NCI-H187 (cell line): ENCODE data around the gene KLHL29.

ENCODE experiments used
- DNase-seq, 2 experiments: peaks; one replicate each; lab custom pipeline; 2025; lab: John Stamatoyannopoulos, UW

KLHL29 gene

DNA sequence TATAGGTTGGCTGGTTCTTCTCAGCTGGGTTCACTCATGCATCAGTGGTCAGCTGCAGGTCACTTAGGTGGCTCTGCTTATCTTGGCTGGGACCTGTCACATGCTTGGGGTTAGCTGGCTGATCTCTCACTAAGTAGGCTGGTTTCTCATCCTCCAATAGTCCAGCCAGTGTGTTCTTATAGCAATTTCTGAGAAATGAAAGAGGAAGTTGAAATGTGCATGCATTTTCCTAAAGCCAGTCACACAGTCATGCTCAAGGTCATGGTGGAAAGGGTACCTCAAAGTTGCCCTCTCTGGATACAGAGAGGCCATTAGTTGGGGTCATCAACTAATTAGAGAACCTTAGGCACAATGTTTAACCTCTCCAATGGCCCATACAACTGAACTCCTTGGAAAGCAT, 64.4 kb downstream of the KLHL29 start:
- DNase-seq, result no peak

DNA sequence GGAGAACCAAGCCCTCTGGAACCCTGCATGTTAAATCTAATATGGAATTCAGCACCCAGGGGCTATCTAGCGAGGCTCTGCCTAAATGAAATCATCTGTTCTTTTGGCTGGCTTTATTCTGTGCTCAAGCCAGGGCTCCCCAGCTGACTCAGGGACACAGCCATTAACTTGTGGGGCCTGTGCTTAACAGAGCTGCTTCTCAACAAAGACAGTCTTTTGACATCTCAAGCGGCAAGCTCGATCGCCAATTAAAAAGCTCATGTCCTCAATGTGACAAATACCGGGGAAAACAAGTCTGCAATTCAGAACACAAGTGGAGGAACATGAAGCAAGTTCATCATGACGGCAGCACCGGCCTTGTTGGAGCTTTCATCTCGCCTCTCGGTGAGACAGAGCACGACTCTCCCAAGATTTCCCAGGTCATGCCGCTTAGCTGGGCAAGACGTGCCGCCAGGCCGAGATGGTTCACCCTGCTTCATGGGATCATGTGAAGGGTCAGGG, 64.9 kb downstream of the KLHL29 start:
- no peak for DNase-seq

GRCh38 chr2:23452372-23452771, 67.4 kb downstream of the KLHL29 start:
- DNase-seq, result no peak

DNA sequence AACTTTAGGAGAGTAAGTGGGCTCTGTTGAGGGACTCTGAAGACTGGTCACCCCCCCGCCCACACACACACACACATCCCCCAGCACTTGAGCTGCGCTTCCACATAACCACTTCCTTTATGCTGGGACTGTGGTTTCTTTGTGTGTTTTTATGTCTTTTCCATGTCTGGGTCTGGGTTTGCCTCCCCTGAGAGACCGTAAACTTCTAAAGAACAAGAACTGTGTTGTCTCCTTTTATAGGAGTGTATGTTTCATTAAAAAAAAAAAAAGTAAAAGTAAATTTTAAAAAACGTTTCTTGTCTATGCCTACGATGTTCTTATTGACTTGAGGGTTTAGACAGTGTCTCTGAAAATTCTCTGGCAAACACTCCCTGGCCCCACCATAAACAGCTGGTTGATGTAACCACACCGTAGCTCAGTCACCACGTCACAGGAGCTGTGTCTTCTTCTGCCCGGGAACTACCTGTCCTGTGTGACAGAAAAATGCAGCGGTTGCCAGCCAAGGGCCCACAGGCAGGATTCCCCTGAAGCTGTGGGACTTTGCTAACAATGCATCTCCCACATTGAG, 68.0 kb downstream of the KLHL29 start:
- no peak for DNase-seq

- no peak for DNase-seq
These were observed 68.5 kb downstream of the KLHL29 start for GRCh38 chr2:23453432-23453831.

DNA sequence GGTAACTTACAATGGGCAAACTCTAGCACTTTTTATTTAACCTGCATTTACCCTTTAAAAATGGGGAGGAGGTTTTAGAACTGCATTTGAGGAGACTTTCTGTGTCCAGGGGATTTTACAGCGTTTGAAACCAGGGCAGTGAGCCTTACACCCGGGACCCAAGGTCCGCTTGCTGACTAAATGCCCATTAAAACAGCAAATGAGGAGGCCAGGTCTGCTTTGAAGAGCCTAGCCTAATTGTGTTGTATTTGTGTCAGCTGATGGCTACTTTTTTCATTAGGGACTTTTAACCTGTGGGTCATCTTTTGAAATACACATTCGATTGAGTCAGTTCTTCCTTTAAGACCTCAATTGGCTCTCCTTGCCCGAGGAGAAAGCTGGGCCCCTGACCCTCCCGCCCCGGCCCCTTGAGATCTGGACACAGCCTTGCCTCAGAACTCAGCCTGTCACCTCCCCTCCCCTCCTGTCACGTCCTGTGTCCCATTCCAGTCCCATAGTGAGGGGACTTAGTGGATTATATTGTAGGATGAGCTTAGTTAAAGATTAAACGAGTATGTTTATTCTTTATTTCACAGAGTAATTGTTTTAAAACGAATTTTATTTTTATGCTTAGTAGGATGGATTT, 69.0 kb downstream of the KLHL29 start:
- DNase-seq, result no peak

DNA sequence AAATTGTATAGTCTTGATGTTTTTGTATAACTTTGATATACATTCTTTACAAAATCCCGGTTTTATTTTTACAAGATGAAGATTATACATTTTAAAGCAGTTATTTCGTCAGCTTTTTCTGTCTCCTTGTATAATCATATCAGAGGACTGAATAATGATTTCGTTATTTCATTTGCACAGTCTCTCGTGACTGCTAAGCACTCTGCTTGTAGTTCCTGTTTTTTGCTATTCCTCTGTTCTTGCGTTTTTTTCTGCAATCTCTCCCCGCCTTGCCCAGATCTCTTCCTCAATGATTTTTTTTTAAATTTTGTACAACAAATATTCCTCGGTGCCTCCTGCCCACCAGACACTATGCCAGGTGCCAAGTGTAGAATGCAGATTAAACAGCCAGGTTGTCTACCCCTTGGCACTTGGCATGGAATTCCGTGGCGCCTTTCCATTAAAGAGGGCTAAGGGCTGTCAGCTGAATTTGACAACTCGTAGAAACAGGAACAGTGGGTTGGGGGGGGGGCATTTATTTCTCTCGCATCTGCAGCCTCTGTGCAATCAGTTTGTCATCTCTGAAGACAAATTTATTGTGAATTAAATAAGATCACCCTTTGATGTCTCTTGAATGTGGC, 69.6 kb downstream of the KLHL29 start:
- no peak for DNase-seq

DNA sequence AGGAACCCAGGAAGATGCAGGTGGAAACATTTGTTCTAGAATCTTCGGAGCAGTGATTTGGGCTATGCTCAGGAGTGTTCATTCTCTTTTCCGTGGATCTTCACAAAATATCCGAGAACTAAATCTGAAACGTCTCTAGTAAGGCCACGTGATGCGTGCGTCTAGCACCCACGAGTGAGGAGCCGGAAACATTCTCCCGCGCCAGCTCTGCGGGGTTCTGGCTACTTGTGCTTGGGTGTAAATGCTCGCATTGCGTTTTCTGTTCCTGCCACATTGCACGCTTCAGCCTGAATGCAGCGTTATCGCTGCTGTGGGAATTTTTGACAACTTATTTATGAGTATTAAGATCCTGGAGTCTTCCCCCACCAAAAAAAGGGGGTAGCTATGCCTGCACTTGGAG, 71.4 kb downstream of the KLHL29 start:
- DNase-seq, result no peak

DNA sequence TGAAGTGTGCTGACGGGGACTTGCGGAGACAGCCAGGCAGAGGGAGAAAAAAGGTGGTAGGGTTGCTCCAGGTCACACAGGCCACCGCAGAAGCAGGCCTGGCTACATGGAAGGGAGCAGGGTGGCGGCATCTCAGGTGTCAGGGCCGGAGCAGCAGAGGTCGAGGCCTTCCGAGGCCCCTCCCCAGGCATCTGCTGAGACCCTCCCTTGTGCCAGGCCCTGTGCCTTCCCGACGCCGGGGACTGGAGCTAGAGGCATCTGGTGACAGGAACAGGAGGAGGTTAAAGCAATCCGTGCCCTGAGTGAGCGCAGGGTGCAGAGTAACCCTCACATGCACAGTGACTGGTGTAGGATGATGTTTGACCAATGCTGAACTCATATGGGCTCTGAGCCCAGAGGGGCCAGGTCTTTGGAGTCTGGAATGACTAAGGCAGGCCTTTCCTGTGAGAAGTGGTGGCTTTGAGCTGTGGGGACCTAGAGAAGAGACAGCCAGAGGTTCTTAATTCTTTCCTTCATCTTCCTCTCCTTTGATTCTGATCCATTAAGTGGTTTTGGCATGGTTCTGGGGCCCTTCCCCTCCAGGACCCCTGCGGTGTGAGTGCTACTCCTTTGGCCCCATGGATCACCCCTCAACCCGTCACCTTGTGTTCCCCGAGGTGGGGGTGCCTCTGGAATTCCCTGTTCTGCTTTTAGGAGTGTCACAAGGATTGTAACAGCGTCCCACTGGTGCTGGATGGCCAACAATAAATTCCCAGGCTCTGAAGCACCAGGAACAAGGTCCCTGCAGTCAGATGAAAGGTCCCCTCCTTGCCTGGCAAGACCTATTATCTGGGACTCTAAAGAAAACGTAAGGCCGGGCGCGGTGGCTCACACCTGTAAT, 72.1 kb downstream of the KLHL29 start:
- DNase-seq, result no peak

DNA sequence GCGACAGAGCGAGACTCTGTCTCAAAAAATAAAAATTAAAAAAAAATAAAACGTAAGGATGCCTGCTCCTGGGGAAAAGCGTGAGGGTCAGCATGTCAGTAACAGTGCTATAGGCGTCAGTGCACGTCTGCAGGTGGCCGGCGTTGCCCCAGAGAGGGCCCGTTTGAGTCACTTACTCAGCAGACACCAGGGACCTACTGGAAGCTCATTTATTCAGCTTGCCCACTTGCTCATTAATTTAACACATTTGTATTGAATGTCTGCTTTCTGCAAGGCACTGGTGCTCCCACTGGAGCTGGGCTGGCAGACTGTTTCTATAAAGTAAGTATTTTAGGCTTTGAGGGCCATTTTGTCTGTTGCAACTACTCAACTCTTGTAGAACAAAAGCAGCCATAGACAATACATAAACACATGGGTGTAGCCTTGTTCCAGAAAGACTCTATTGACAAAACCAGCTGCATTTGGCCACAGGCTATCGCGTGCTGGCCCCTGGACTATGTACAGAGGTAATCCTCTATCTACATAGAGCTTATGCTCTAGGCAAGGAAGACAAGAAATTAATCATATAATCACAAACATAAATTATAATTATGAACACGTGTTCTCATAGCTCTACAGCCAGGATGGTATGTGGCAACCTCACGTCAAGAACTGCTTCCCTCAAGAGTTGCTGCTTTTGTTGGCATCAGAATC, 73.2 kb downstream of the KLHL29 start:
- DNase-seq, result no peak

DNA sequence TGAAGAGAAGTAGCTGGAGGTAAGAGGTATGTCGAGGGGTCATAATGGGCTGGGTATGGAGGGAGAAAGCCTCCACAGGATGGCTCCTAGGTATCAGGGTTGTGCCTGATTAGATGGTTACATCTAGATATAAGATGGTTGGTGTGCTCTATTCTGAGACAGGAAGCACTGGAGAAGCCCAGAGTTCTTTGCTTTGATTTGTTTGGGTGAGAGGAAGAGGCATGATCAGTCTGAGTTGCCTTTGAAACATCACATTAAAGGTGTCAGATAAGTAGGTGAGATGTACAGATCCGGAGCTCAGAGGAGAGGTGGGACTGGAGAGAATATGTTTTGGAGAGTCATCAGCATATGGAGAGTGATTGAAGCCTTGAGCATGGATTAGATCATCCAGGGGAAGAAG, 74.1 kb downstream of the KLHL29 start:
- DNase-seq, result no peak

DNA sequence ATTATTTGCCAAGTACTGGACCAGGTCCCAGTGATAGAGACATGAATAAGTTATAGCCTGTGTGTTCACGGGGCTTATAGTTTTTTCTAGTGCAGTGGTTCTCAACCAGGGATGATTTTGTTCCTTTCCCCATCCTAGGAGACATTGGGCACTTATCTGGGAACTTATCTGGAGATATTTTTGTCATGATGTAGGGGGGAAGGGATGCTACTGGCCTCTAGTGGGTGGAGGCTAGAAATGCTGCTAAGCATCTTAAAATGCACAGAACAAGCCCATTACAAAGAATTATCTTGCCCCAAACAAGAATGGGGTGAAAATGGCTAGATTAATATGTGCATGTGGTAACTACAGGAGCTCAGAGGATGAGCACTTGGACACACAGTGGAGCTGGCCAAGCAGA, 75.2 kb downstream of the KLHL29 start:
- DNase-seq, result no peak

- DNase-seq, result no peak
These were observed 76.0 kb downstream of the KLHL29 start for GRCh38 chr2:23460993-23461392.

GRCh38 chr2:23464156-23464555, 79.2 kb downstream of the KLHL29 start:
- DNase-seq, result no peak

GRCh38 chr2:23464905-23465537, 80.0 kb downstream of the KLHL29 start:
- DNase-seq, result no peak

GRCh38 chr2:23465936-23466335, 81.0 kb downstream of the KLHL29 start:
- no peak for DNase-seq

GRCh38 chr2:23467618-23468017, 82.6 kb downstream of the KLHL29 start:
- no peak for DNase-seq

- no peak for DNase-seq
These were observed 83.6 kb downstream of the KLHL29 start for GRCh38 chr2:23468474-23469141.

DNA sequence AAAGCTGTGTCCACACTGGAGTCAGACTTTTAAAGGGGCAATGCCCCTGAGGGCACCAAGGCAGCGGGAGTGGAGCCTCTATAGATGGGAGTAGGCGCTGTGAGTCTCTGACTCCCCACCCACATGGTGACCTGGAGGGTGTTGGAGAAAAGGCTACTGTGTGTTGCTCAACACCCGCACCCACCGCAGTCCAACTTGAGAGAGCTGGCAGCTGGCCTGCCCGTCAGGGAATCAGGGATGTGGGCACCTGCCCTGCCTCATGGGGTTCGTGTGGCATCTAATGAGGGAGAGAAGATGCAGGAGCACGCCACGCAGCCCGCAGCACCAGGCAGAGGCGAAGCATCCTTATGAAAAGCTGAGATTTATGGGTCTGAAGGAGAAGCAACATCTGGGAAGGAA, 84.2 kb downstream of the KLHL29 start:
- no peak for DNase-seq

GRCh38 chr2:23475036-23475435, 90.1 kb downstream of the KLHL29 start:
- DNase-seq, result no peak

DNA sequence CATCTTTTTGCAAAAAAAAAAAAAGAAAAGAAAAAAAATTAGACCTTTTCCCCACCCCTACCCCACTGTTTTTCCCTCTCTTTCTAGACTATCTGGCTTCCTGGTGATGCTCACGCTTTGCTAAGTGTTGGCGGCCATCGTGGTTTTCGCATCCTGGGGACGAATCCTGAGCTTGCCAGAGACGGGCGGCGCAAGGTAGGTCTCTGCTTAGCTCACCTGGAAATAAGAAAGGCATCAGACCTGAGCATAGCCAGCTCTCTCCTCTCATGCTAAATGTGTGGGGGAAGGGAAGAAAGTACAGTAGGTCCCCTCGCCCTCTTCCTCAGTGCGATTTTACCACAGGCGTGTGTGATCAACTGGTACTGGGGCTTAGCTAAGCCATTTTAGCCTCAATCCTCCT, 90.5 kb downstream of the KLHL29 start:
- no peak for DNase-seq
